Measurements from ENCODE around the gene IL4. TPM values are rescaled to one million over a fixed set of nuclear protein-coding genes. Genes with fewer than 3 reads are reported as not detected.

IL4 gene
- total and polyA plus RNA-seq, 2 donors (not counting 3 experiments of a cell fraction or from before 2014, with no cell fraction given) = not detected

GRCh38 chr5:132641241-132641723, 32.5 kb upstream of the IL4 start:
- FAIRE-seq = no peak
- Histone ChIP-seq H3K27ac (ENCODE audit: insufficient read depth, low read depth, low read length) (no peak overlapping the region), H4K20me1 (replicated peaks; ENCODE audit: control insufficient read depth, extremely low read depth, insufficient read depth, low read length) (no peaks in the 10 kb centered on the region), H3K9ac (replicated peaks; ENCODE audit: extremely low read depth, insufficient read depth, low read length) (no peak overlapping the region), H3K4me3 (replicated peaks in 1 of 3; ENCODE audit: insufficient read depth in 1 of 3, low read depth in 1 of 3, low read length in 3 of 3) (no peak overlapping the region), H2AFZ (ENCODE audit: low read depth, low read length) (no peak overlapping the region), H3K36me3 (ENCODE audit: control insufficient read depth in 2 of 2, extremely low read depth in 1 of 2, insufficient read depth in 2 of 2, low read length in 2 of 2) (peaks cover 4 to 12% of the 10 kb centered on the region in 2 experiments), H3K27me3 (ENCODE audit: control insufficient read depth in 2 of 2, insufficient read depth in 2 of 2, low read length in 2 of 2) (no peaks in the 10 kb centered on the region), H3K9me1 (replicated peaks; ENCODE audit: control insufficient read depth, extremely low read depth, insufficient read depth, low read length) (no peaks in the 10 kb centered on the region), H3K4me1 (ENCODE audit: control insufficient read depth, extremely low read depth, insufficient read depth, low read length) (no peaks in the 10 kb centered on the region), H3K9me3 (replicated peaks; ENCODE audit: control insufficient read depth, insufficient read depth, low read length) (no peaks in the 10 kb centered on the region), H3K79me2 (ENCODE audit: control insufficient read depth, insufficient read depth, low read length) (no peaks in the 10 kb centered on the region), H3K4me2 (ENCODE audit: insufficient read depth, low read length) (no peak overlapping the region)
- dilution Hi-C loops (cut with MboI; ENCODE audit: extremely low pct_ligation_motif_present, low sequenced_read_pairs) (no loop called here), intact Hi-C loops (cut with micrococcal nuclease) (no loop called here)
- ChIA-PET POLR2A (no interaction called here), CTCF (interaction anchor here (0.9 kb wide), 1 partner anchor 179 kb away, joined by 3 read pairs; no protein-coding TSS in a partner anchor)
- no peak for DNase-seq (ENCODE audit: low read depth, low spot score)
- BruUV-seq (replicated peaks) = no TSS peak
- TF ChIP-seq MYC (IDR thresholded peaks at IDR 0.05; ENCODE audit: low read depth, low read length) (no peak), POLR2A (IDR thresholded peaks at IDR 0.05; ENCODE audit: low read depth, low read length) (no peak), EZH2 (IDR thresholded peaks at IDR 0.05; ENCODE audit: borderline replicate concordance, low read depth, low read length, severe bottlenecking) (no peak), MAX (IDR thresholded peaks at IDR 0.05; ENCODE audit: insufficient read depth, insufficient read length) (no peak), POLR2AphosphoS5 (IDR thresholded peaks at IDR 0.05; ENCODE audit: insufficient read depth, low read depth, low read length) (no peak), FOS (IDR thresholded peaks at IDR 0.05; ENCODE audit: borderline replicate concordance, insufficient read depth, low read length) (no peak), GATA2 (IDR thresholded peaks at IDR 0.05; ENCODE audit: insufficient read depth, insufficient read length, low read depth, low read length) (no peak), JUN (IDR thresholded peaks at IDR 0.05; ENCODE audit: borderline replicate concordance, insufficient read depth, insufficient read length, low read depth) (no peak), CTCF (IDR thresholded peaks at IDR 0.05; ENCODE audit: extremely low read depth in 1 of 2, insufficient read depth in 1 of 2, low read depth in 1 of 2, low read length in 2 of 2) (no peak)
